OCI-M1 (cell line): ENCODE results near the gene AP2M1.

Source experiments
- DNase-seq: peaks from one replicate; lab custom pipeline; 2025; lab: John Stamatoyannopoulos, UW

The AP2M1 gene

GRCh38 chr3:184180165-184180564, 5.5 kb downstream of the AP2M1 start:
- DNase-seq, result no peak

GRCh38 chr3:184181596-184181995, 6.9 kb downstream of the AP2M1 start:
- no peak for DNase-seq

DNA sequence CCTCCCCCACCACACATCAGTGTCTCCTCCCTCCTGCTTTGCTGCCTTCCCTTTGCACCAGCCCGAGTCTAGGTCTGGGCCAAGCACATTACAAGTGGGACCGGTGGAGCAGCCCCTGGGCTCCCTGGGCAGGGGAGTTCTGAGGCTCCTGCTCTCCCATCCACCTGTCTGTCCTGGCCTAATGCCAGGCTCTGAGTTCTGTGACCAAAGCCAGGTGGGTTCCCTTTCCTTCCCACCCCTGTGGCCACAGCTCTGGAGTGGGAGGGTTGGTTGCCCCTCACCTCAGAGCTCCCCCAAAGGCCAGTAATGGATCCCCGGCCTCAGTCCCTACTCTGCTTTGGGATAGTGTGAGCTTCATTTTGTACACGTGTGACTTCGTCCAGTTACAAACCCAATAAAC, 9.0 kb downstream of the AP2M1 start:
- DNase-seq, result no peak

DNA sequence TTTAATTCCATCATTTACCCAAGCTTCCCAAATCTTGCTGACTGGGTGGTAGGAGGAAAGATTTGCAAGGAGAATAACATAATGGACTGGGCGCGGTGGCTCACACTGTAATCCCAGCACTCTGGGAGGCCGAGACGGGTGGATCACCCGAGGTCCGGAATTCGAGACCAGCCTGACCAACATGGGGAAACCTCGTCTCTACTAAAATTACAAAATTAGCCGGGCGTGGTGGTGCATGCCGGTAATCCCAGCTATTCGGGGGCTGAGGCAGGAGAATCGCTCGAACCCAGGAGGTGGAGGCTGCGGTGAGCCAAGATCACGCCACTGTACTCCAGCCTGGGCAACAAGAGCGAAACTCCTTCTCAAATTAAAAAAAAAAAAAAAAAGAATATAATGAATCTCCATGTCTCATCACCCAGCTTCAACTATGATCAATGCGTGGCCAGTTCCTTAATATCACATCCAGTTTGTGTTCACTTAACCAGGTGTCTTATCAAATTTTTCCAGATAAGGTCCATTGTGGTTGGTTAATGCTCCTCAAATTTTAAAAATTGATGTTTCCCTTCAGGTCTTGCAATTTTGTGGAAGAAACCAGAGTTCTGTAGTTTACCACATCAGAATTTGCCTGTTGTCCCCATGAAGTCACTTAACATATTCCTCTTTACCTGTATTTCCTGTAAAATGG, 10.0 kb downstream of the AP2M1 start:
- peak; percentile 6 for DNase-seq

- peak; percentile 99 for DNase-seq
Measured at GRCh38 chr3:184185461-184186183, 11.0 kb downstream of the AP2M1 start.

- peak; percentile 60 for DNase-seq
Measured at GRCh38 chr3:184186184-184186901, 11.7 kb downstream of the AP2M1 start, which contains the start of gene ABCF3. Gene ABCF3 (plus strand): TSS chr3:184186199. CDS start chr3:184186208, 9 bp downstream.

DNA sequence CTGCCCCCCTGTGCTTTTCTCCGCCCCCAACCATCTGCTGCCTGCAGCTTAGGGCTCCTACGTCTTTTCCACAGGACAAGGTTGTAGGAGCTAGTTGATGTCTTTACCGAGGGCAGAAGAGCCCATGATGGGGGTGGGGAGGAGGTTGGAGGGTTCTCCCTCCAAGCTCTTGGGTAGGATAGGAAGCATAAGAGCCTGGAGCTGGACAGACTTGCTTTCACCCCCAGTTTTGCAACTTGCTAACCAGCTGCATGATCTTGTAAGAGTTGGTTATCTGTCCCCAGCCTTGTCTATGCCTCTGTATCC, 12.2 kb downstream of the AP2M1 start:
- no peak for DNase-seq

DNA sequence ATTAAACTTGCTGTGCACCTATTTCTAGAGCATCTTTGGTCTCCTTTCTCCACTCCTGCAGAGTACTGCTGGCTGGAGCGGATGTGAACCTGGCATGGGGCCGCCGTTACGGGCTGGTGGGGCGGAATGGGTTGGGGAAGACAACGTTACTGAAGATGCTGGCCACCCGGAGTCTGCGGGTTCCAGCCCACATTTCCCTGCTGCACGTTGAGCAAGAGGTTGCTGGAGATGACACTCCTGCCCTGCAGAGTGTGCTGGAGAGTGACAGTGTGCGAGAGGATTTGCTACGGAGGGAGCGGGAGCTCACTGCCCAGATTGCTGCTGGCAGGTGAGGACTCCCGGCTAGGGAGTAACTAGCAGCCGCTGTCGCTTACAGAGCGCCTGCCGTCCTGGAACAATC, 13.4 kb downstream of the AP2M1 start:
- no peak for DNase-seq

GRCh38 chr3:184189421-184189820, 14.8 kb downstream of the AP2M1 start:
- no peak for DNase-seq

DNA sequence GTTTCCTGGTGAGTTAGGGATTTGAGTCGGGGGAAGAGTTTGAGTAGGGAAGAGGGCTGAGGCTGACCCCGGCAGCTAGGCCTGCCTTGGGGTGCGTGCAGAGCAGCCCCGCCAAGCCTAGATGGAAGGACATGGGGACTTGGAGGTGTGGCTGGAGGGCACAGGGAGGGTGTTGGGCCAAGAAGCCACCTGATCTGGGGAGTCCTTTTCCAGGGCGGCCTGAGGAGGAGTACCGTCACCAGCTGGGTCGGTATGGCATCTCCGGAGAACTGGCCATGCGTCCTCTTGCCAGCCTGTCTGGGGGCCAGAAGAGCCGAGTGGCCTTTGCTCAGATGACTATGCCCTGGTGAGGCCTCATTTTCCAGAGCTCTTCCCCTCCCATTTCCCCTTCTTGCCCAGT, 18.2 kb downstream of the AP2M1 start:
- no peak for DNase-seq

DNA sequence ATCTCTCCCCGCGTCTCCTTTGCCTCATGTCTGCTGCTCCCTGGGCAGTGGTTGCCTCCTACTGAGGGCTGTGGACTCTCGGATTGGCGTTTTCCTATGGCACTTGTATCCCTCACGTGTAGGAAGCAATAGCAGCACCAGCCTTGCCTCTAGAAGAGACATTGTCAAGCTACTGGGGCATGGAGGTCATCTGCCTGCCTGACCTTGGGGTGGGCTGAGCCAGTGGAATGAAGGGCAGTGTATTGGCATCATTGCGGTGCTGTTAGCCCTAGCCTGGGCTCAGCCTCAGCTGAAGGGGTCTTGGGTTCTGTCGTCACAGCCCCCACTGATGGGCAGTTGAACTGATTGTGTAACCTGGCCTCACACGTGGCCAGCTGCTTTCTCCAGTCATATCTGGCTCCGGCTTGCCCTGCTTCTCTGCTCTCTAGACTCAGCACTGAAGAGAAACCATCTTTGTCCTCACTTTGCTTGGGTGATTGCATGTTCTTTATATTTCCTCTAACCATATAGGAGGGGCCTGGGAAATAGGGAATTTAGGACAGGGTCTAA, 19.4 kb downstream of the AP2M1 start:
- no peak for DNase-seq

DNA sequence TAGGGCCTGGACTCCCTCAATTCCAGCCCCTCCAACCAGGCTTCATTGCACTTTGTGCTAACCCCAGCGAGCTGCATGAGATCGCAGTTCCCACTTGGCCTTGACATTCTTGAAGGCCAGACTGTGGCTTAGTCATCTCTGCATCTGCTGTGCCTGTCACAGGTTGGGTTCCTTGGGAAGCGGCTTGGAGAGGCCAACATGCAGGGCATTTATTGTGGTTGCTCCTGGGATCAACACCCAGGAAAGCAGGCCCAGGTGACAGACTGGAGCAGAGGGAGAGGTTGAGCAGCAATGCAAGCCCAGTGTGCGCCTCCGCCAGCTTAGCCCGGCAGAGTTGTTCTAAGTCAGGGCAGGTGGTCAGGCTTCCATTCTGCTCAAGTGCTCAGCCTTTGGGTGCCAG, 21.9 kb downstream of the AP2M1 start:
- no peak for DNase-seq

- DNase-seq, result no peak
Measured at GRCh38 chr3:184198509-184198908, 23.9 kb downstream of the AP2M1 start.

DNA sequence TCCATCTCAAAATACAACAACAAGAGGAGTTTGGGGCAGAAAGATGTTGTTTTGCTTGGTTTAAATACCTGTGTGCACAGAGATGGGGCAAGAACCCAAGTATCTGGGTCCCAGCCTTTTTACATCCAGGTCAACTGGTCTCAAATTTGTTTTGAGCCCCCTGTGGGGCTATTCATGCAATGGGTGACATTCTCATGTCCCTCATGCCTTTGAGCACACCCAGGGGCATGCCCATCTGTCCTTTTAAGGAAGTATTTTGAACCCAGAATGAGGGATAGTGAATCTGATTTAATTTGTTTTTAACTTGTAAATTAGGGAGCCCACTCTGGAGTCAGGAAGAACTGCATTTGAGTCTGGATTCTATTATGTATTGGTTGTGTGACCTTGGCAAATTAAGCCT, 26.2 kb downstream of the AP2M1 start:
- no peak for DNase-seq

- no peak for DNase-seq
Measured at GRCh38 chr3:184203526-184203925, 28.9 kb downstream of the AP2M1 start.

- DNase-seq, result no peak
Measured at GRCh38 chr3:184209146-184209923, 34.7 kb downstream of the AP2M1 start.

GRCh38 chr3:184211297-184211696, 36.6 kb downstream of the AP2M1 start:
- no peak for DNase-seq

- no peak for DNase-seq
Measured at GRCh38 chr3:184211718-184212117, 37.1 kb downstream of the AP2M1 start.

- DNase-seq, result no peak
Measured at GRCh38 chr3:184218814-184219213, 44.2 kb downstream of the AP2M1 start.

DNA sequence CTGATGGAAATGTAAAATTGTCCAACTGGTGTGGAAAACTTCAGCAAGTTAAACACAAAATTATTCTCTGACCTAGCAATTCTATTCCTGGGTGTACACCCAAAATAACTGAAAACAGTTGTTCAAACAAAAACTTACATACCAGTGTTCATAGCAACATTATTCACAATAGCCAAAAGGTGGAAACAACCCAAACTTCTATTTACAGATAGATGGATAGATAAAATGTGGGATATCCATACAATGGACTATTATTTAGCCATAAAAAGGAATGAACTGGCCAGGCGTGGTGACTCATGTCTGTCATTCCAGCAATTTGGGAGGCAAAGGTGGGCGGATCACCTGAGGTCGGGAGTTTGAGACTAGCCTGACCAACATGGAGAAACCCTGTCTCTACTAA, 47.9 kb downstream of the AP2M1 start:
- no peak for DNase-seq

DNA sequence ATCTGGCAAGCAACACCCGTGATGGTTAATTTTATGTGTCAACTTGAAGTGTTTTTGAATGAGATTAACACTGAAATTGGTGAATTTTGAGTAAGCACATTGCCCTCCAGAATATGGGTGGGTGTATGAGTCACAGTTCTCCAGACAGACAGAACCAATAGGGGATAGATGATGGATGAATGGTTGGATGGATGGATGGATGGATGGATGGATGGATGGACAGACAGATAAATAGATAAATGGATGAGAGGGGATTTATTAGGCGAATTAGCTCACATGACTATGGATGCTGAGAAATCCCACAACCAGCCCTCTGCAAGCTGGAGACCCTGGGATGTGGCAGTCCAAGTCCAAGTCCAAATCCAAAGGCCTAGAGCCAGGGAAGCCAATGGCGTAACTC, 49.3 kb downstream of the AP2M1 start:
- no peak for DNase-seq

DNA sequence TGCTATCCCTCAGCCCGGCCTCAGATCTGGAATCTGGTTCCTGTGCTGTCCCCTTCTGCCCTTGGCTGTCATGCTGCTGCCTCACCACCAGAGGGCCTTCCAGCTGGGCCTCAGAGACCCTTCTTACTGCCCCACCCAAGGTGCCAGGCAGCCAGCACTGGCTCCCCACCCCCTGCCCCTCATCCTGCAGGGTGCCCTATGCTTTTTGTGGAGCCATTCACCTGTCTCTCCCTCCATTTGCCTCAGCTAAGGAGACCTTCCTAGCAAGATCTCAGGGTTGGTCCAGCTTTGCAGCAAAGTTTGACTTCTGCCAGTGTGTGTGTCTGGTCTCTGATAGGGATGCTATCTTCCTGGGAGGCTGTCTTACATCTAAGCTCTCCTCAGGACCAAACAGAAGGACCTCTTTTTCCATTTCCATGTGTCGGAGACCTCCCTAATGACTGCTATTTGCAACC, 52.9 kb downstream of the AP2M1 start:
- peak; percentile 32 for DNase-seq
